Liver (tissue), 9 donors: Measurements from ENCODE around the gene ATF2. TPM values are rescaled to one million over a fixed set of nuclear protein-coding genes. Genes with fewer than 3 reads are reported as not detected.
A peak's percentile ranks its signal among the peaks of the same experiment; 100 is the strongest.

Experiments used
- DNase-seq: peaks from one replicate; pipeline ENCODE4 v3.0.0-alpha.2; 2017; ENCODE audit warnings: low spot score
- H3K27ac ChIP-seq, 2 donors: one replicate each; pipeline ENCODE4 v1.7.0; 2013; ENCODE audit warnings: inconsistent platforms in 2 of 2, low read length in 2 of 2, control low read depth in 1 of 2, low read depth in 1 of 2, mild to moderate bottlenecking in 1 of 2
- H3K27me3 ChIP-seq, 4 donors: one replicate each; pipeline versions ENCODE4 v1.6.1 to v1.7.0; 2013; ENCODE audit warnings: low read length in 3 of 4, inconsistent platforms in 1 of 4, mild to moderate bottlenecking in 1 of 4, moderate library complexity in 1 of 4; ENCODE audit not compliant: control insufficient read depth in 4 of 4, insufficient read depth in 4 of 4
- H3K36me3 ChIP-seq, 4 donors: one replicate each; pipeline versions ENCODE4 v1.6.1 to v1.7.0; 2013; ENCODE audit warnings: low read length in 3 of 4, mild to moderate bottlenecking in 3 of 4, low read depth in 1 of 4, moderate library complexity in 1 of 4; ENCODE audit not compliant: control insufficient read depth in 4 of 4, insufficient read depth in 3 of 4
- H3K4me1 ChIP-seq, 4 donors: one replicate each; pipeline versions ENCODE4 v1.6.1 to v1.7.0; 2013; ENCODE audit warnings: low read length in 3 of 4, mild to moderate bottlenecking in 3 of 4, moderate library complexity in 1 of 4; ENCODE audit not compliant: control insufficient read depth in 4 of 4, insufficient read depth in 4 of 4
- H3K4me3 ChIP-seq, 3 donors: one replicate each; pipeline versions ENCODE4 v1.6.1 to v1.7.0; 2013; ENCODE audit warnings: low read length in 3 of 3, control low read depth in 1 of 3, low read depth in 1 of 3, mild to moderate bottlenecking in 1 of 3
- H3K9ac ChIP-seq, 2 donors: one replicate each; pipeline ENCODE4 v1.7.0; 2013; ENCODE audit warnings: low read length in 2 of 2, mild to moderate bottlenecking in 2 of 2, moderate library complexity in 2 of 2, control low read depth in 1 of 2, low read depth in 1 of 2
- H3K9me3 ChIP-seq, 4 donors: one replicate each; pipeline versions ENCODE4 v1.6.1 to v1.7.0; 2013; ENCODE audit warnings: low read length in 3 of 4; ENCODE audit not compliant: control insufficient read depth in 4 of 4
- ATF3 ChIP-seq: IDR thresholded peaks from 2 replicates; pipeline ENCODE4 v1.6.1; 2016; ENCODE audit warnings: antibody characterized with exemption
- CTCF ChIP-seq: fragments of 150-350 bp; IDR thresholded peaks from 2 replicates; pipeline ENCODE4 v1.5.1; 2017; ENCODE audit warnings: improper control_type of control experiment, low read depth, low read length; ENCODE audit not compliant: missing input control
- EGR1 ChIP-seq, 2 donors: IDR thresholded peaks; 2 replicates each; pipeline ENCODE4 v1.6.1; 2016 to 2018; ENCODE audit warnings: antibody characterized with exemption in 2 of 2, low read depth in 2 of 2
- FOXA1 ChIP-seq: IDR thresholded peaks from 2 replicates; pipeline ENCODE4 v1.6.1; 2016; ENCODE audit warnings: antibody characterized with exemption
- FOXA2 ChIP-seq: IDR thresholded peaks from 2 replicates; pipeline ENCODE4 v1.6.1; 2016; ENCODE audit warnings: antibody characterized with exemption
- GABPA ChIP-seq, 2 donors: IDR thresholded peaks in 1 of 2; conservative IDR thresholded peaks in 1 of 2; 2 replicates each; pipeline ENCODE4 v1.6.1; 2016; ENCODE audit warnings: antibody characterized with exemption in 2 of 2, mild to moderate bottlenecking in 1 of 2, moderate library complexity in 1 of 2
- HNF4A ChIP-seq, 2 donors: conservative IDR thresholded peaks; 2 replicates each; pipeline ENCODE4 v1.6.1; 2016; ENCODE audit warnings: antibody characterized with exemption in 2 of 2, mild to moderate bottlenecking in 2 of 2
- HNF4G ChIP-seq: IDR thresholded peaks from 2 replicates; pipeline ENCODE4 v1.6.1; 2016; ENCODE audit warnings: antibody characterized with exemption
- JUND ChIP-seq, 2 donors: IDR thresholded peaks; 2 replicates each; pipeline ENCODE4 v1.6.1; 2016; ENCODE audit warnings: antibody characterized with exemption in 2 of 2
- MAX ChIP-seq: IDR thresholded peaks from 2 replicates; pipeline ENCODE4 v1.6.1; 2016; ENCODE audit warnings: antibody characterized with exemption
- RAD21 ChIP-seq, 2 donors: IDR thresholded peaks; 2 replicates each; pipeline ENCODE4 v1.6.1; 2016; ENCODE audit warnings: antibody characterized with exemption in 2 of 2, mild to moderate bottlenecking in 2 of 2
- REST ChIP-seq: IDR thresholded peaks from 2 replicates; pipeline ENCODE4 v1.6.1; 2016; ENCODE audit warnings: antibody characterized with exemption, mild to moderate bottlenecking
- RXRA ChIP-seq, 2 donors: IDR thresholded peaks; 2 replicates each; pipeline ENCODE4 v1.6.1; 2017 to 2018; ENCODE audit warnings: antibody characterized with exemption in 2 of 2, mild to moderate bottlenecking in 1 of 2
- SP1 ChIP-seq: IDR thresholded peaks from 2 replicates; pipeline ENCODE4 v1.6.1; 2018; ENCODE audit warnings: antibody characterized with exemption, mild to moderate bottlenecking
- TAF1 ChIP-seq: conservative IDR thresholded peaks from 2 replicates; pipeline ENCODE4 v1.6.1; 2016; ENCODE audit warnings: antibody characterized with exemption, mild to moderate bottlenecking
- YY1 ChIP-seq: IDR thresholded peaks from 2 replicates; pipeline ENCODE4 v1.6.1; 2016; ENCODE audit warnings: antibody characterized with exemption, mild to moderate bottlenecking
- WGBS: extraction: QIAGEN DNeasy Blood & Tissue Kit; methylation state at CpG from one replicate; pipeline ENCODE4 v1.1.7; 2013; 5-methylcytosine and 5-hydroxymethylcytosine counted together
- polyA plus RNA-seq, 2 donors: library from polyadenylated mRNA; stranded (reverse) in 1 of 2; unstranded in 1 of 2; fragments of 200-250 nt in 1 of 2; fragments of >200 nt in 1 of 2; fragmentation: Nextera tagmentation in 1 of 2; extraction: Ambion mirVana in 1 of 2; gene quantifications; one replicate each; pipeline versions ENCODE4 v1.2.1 to v1.2.3, GENCODE V29; 2013 to 2015
- total RNA-seq, 2 donors: library from RNA; depleted of rRNA; stranded (reverse); fragments of >200 nt; gene quantifications; one replicate each; pipeline ENCODE4 v1.2.3, GENCODE V29; 2014
- donor health status: healthy.
- donor health status: healthy.
- donor health status: healthy.
- donor health status: healthy.
- donor health status: healthy.

ATF2 gene
- total and polyA plus RNA-seq, 4 donors: 10.4 to 34.0 (median 17.2) TPM

- 86% methylated on average over 3 of the region's 3 CpGs for WGBS
These were observed 2.8 kb upstream of the ATF2 start for GRCh38 chr2:175170659-175171304.

GRCh38 chr2:175169191-175169590 lies 1.2 kb upstream of the ATF2 start:
- H3K4me1 ChIP-seq: peaks cover 3 to 15% (median 7%) of the 10 kb centered on the region in 4 donors
- no peak overlapping the region for H3K27ac ChIP-seq
- no peak for DNase-seq
- TF ChIP-seq HNF4G (no peak), RAD21 (IDR thresholded peaks at IDR 0.05) (no peak), FOXA2 (no peak), JUND (IDR thresholded peaks at IDR 0.05) (no peak), EGR1 (IDR thresholded peaks at IDR 0.05; ENCODE audit: low read depth in 2 of 2) (no peak), MAX (no peak), HNF4A (conservative IDR thresholded peaks at IDR 0.05) (no peak), CTCF (no peak), SP1 (no peak), GABPA (IDR thresholded peaks at IDR 0.05 in 1 of 2, conservative IDR thresholded peaks at IDR 0.05 in 1 of 2) (no peak), REST (no peak), RXRA (IDR thresholded peaks at IDR 0.05) (no peak), TAF1 (no peak), FOXA1 (no peak), ATF3 (no peak), YY1 (no peak)
- 54% methylated on average over 3 of the region's 3 CpGs for WGBS
- H3K9me3 ChIP-seq: no peaks in the 10 kb centered on the region
- no peaks in the 10 kb centered on the region for H3K27me3 ChIP-seq
- H3K4me3 ChIP-seq: peak overlapping the region in 1 of 3 donors; percentile 93
- no peak overlapping the region for H3K9ac ChIP-seq
- H3K36me3 ChIP-seq: peaks cover 0 to 3% (median 0%) of the 10 kb centered on the region in 4 donors

More at GRCh38 chr2:175170659-175171304, 2.8 kb upstream of the ATF2 start:
- Histone ChIP-seq H3K9ac (no peak overlapping the region), H3K4me1 (peaks cover 0 to 15% (median 7%) of the 10 kb centered on the region in 4 donors), H3K4me3 (no peak overlapping the region), H3K36me3 (peaks cover 0 to 6% (median under 1%) of the 10 kb centered on the region in 4 donors), H3K27me3 (no peaks in the 10 kb centered on the region), H3K9me3 (no peaks in the 10 kb centered on the region), H3K27ac (no peak overlapping the region)
- DNase-seq: no peak
- no peak for TF ChIP-seq FOXA1
- TF ChIP-seq JUND (IDR thresholded peaks at IDR 0.05): no peak
- TF ChIP-seq FOXA2: no peak
- no peak for TF ChIP-seq YY1
